ENCODE results near the gene PAWR. TPM values are rescaled to one million over a fixed set of nuclear protein-coding genes. Genes with fewer than 3 reads are reported as not detected.

PAWR gene
- total and polyA plus RNA-seq, 9 of the 15 experiments (the other 6 are each of a cell fraction or from before 2014, with no cell fraction given) = 0.82 TPM; not detected in 8

- intact Hi-C loops (cut with micrococcal nuclease) = loop anchor here (5.0 kb wide), 1 partner anchor 639 kb away; no protein-coding TSS in a partner anchor
- Histone ChIP-seq H3K4me1 (replicated peaks in 1 of 2; ENCODE audit: control insufficient read depth in 2 of 2, insufficient read depth in 2 of 2, low read length in 2 of 2) (no peaks in the 10 kb centered on the region), H3K27me3 (ENCODE audit: control insufficient read depth in 2 of 2, insufficient read depth in 2 of 2, low read length in 2 of 2) (no peaks in the 10 kb centered on the region), H3K4me3 (no peak overlapping the region), H3K9me1 (ENCODE audit: control insufficient read depth, insufficient read depth, low read length) (no peaks in the 10 kb centered on the region), H4K20me1 (replicated peaks; ENCODE audit: control insufficient read depth, insufficient read depth, low read length) (no peaks in the 10 kb centered on the region), H3K4me2 (ENCODE audit: insufficient read depth, low read length) (no peak overlapping the region), H3K27ac (ENCODE audit: extremely low read depth, low read depth, low read length) (no peak overlapping the region), H2AFZ (ENCODE audit: low read depth, low read length) (no peak overlapping the region), H3K9me3 (replicated peaks; ENCODE audit: control insufficient read depth, insufficient read depth, low read depth, low read length) (no peaks in the 10 kb centered on the region), H3K9ac (ENCODE audit: insufficient read depth in 1 of 2, low read depth in 2 of 2, low read length in 2 of 2) (no peak overlapping the region), H3K36me3 (ENCODE audit: control insufficient read depth, insufficient read depth, low read length) (no peaks in the 10 kb centered on the region), H3K79me2 (ENCODE audit: control insufficient read depth, insufficient read depth, low read length) (no peaks in the 10 kb centered on the region)
- FAIRE-seq (no peak), DNase-seq (ENCODE audit: extremely low read depth in 1 of 4, low spot score in 3 of 4) (no peak), ATAC-seq (no peak)
- no TSS peak for BruUV-seq (replicated peaks)
- in situ Hi-C loops (cut with MboI) = no loop called here
- CTCF ChIA-PET (ENCODE audit: low intra/inter-chr PET ratio) = no interaction called here
- TF ChIP-seq MTA1 (IDR thresholded peaks at IDR 0.05; ENCODE audit: borderline replicate concordance) = no peak
- no peak for TF ChIP-seq FOXO4 (CRISPR knock-in tag; IDR thresholded peaks at IDR 0.05)
- no peak for TF ChIP-seq MNT (conservative IDR thresholded peaks at IDR 0.05)
- no peak for TF ChIP-seq TCFL5 (CRISPR knock-in tag; conservative IDR thresholded peaks at IDR 0.05)
- no peak for TF ChIP-seq ZBTB5 (IDR thresholded peaks at IDR 0.05)
- TF ChIP-seq ELF2 (CRISPR knock-in tag; IDR thresholded peaks at IDR 0.05) = no peak
- no peak for TF ChIP-seq HSF4 (CRISPR knock-in tag; IDR thresholded peaks at IDR 0.05; ENCODE audit: borderline replicate concordance)
- no peak for TF ChIP-seq ESRRB (CRISPR knock-in tag; IDR thresholded peaks at IDR 0.05; ENCODE audit: borderline replicate concordance)
- TF ChIP-seq SRSF7 (optimal IDR thresholded peaks at IDR 0.05; ENCODE audit: low read depth, low read length) = no peak
- no peak for TF ChIP-seq KAT2B (IDR thresholded peaks at IDR 0.05; ENCODE audit: low read depth, low read length)
- no peak for TF ChIP-seq SRSF9 (IDR thresholded peaks at IDR 0.05; ENCODE audit: borderline replicate concordance, low read depth, low read length)
- TF ChIP-seq CBX1 (IDR thresholded peaks at IDR 0.05; ENCODE audit: low read depth) = no peak
- TF ChIP-seq PHTF2 (CRISPR knock-in tag; IDR thresholded peaks at IDR 0.05) = no peak
- TF ChIP-seq HLTF (IDR thresholded peaks at IDR 0.05) = no peak
- POLR2A ChIA-PET = no interaction called here
Observed at GRCh38 chr12:79548610-79548924, 142.2 kb downstream of the PAWR start.

All from K562 (cell line).